ENCODE results near the gene TGFB1.

TGFB1 gene

DNA sequence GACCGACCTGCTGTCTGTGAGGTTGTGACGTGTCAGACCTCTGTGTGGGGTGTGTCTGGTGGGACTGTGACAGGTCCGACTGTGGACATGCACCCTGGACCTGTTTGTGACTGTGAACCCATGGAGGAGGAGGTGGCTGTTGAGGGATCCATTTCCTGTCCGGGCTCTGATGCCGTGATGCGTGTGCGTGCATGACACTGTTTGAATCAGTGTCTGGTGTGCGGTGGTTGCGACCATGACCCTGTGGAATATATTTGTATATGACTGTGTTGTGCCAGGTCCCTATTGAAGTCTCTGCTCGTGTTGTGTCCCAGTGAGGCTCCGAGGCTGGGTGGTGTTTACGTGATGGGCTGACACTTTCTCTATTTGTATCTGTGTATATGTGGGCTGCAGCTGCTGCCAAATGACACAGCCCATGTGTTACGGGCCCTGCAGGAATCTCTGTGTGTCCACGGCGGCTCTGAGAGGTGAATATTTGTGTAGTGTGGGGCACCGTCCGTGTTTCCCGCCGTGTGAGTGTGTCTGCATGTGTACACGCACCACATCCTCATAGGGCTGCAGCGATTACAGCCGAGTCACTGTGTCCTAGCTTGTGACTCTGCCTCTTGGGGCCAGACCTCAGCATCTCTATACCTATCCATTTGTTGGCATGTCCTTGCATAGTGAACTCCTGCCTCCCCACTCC lies 25.4 kb downstream of the TGFB1 start:
- H3K4me3 ChIP-seq (ENCODE audit: low read length): peak overlapping the region; percentile 81
- peaks cover 25% of the 10 kb centered on the region for H3K79me2 ChIP-seq (ENCODE audit: control insufficient read depth, low read length)
- peaks cover 4% of the 10 kb centered on the region; the same call in 1 of the 2 replicates for H4K20me1 ChIP-seq (ENCODE audit: control insufficient read depth, insufficient read depth, low read depth, low read length)
- H3F3A ChIP-seq (ENCODE audit: control insufficient read depth, insufficient read depth): peaks cover 56% of the 10 kb centered on the region
- TF ChIP-seq EZH2phosphoT487 (IDR thresholded peaks at IDR 0.05; ENCODE audit: borderline replicate concordance, low read length): no peak
- TF ChIP-seq, protein P1, sequence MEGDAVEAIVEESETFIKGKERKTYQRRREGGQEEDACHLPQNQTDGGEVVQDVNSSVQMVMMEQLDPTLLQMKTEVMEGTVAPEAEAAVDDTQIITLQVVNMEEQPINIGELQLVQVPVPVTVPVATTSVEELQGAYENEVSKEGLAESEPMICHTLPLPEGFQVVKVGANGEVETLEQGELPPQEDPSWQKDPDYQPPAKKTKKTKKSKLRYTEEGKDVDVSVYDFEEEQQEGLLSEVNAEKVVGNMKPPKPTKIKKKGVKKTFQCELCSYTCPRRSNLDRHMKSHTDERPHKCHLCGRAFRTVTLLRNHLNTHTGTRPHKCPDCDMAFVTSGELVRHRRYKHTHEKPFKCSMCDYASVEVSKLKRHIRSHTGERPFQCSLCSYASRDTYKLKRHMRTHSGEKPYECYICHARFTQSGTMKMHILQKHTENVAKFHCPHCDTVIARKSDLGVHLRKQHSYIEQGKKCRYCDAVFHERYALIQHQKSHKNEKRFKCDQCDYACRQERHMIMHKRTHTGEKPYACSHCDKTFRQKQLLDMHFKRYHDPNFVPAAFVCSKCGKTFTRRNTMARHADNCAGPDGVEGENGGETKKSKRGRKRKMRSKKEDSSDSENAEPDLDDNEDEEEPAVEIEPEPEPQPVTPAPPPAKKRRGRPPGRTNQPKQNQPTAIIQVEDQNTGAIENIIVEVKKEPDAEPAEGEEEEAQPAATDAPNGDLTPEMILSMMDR (IDR thresholded peaks at IDR 0.05; ENCODE audit: low read depth, low read length, poor library complexity, severe bottlenecking): no peak
- no peaks in the 10 kb centered on the region for H3K9me3 ChIP-seq (ENCODE audit: control insufficient read depth, insufficient read depth, low read length)
- peaks cover 62% of the 10 kb centered on the region for H3K36me3 ChIP-seq (ENCODE audit: control insufficient read depth, low read length)
- H3K4me1 ChIP-seq (ENCODE audit: control insufficient read depth, low read length): peaks cover 85% of the 10 kb centered on the region
- peak overlapping the region; percentile 96 for H3K27ac ChIP-seq (ENCODE audit: low read depth, low read length)
- no peaks in the 10 kb centered on the region for H3K27me3 ChIP-seq (ENCODE audit: control insufficient read depth, low read length)
- peak overlapping the region; percentile 99 for H3K4me2 ChIP-seq (ENCODE audit: low read length)
- no peaks in the 10 kb centered on the region for H3K9me2 ChIP-seq (replicated peaks; ENCODE audit: control insufficient read depth, low read length)

DNA sequence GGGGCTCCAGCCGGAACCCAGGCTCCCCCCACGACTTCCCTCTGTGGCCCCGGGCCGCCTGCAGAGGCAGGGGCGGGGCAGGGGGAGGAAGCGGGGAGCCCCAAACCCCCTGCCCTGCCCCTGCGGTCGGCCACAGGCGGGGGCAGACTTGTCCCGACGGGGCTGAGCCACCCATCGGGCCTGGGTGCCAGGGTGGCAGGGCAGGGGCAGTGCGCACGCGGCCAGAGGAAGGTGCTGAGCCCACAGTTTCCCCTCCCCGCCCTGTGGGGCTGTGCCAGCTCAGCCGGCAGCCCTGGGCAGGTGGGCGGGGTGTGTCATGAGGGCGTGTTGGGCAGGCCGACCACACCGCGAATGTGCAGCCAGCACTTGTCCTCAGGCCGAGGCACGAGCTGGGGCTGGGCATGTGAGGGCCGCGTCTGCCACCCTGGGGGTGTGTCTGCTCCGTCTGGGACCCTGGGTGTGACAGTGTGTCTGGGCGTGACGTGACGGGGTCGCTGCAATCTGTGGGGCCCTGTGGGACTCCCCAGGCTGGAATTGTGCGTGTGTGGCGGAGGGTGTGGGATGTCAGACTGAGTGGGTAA lies 26.1 kb downstream of the TGFB1 start:
- H3F3A ChIP-seq (ENCODE audit: control insufficient read depth, insufficient read depth): peaks cover 57% of the 10 kb centered on the region
- peaks cover 60% of the 10 kb centered on the region for H3K36me3 ChIP-seq (ENCODE audit: control insufficient read depth, low read length)
- peak overlapping the region; percentile 99 for H3K4me2 ChIP-seq (ENCODE audit: low read length)
- peak overlapping the region; percentile 96 for H3K27ac ChIP-seq (ENCODE audit: low read depth, low read length)
- no peaks in the 10 kb centered on the region for H3K27me3 ChIP-seq (ENCODE audit: control insufficient read depth, low read length)
- TF ChIP-seq EZH2phosphoT487 (IDR thresholded peaks at IDR 0.05; ENCODE audit: borderline replicate concordance, low read length): no peak
- TF ChIP-seq, protein P1 (IDR thresholded peaks at IDR 0.05; ENCODE audit: low read depth, low read length, poor library complexity, severe bottlenecking): no peak
- no peaks in the 10 kb centered on the region for H3K9me2 ChIP-seq (replicated peaks; ENCODE audit: control insufficient read depth, low read length)
- peaks cover 23% of the 10 kb centered on the region for H3K79me2 ChIP-seq (ENCODE audit: control insufficient read depth, low read length)
- peaks cover 4% of the 10 kb centered on the region; the same call in 1 of the 2 replicates for H4K20me1 ChIP-seq (ENCODE audit: control insufficient read depth, insufficient read depth, low read depth, low read length)
- peak overlapping the region; percentile 81 for H3K4me3 ChIP-seq (ENCODE audit: low read length)
- H3K9me3 ChIP-seq (ENCODE audit: control insufficient read depth, insufficient read depth, low read length): no peaks in the 10 kb centered on the region
- peaks cover 83% of the 10 kb centered on the region for H3K4me1 ChIP-seq (ENCODE audit: control insufficient read depth, low read length)

DNA sequence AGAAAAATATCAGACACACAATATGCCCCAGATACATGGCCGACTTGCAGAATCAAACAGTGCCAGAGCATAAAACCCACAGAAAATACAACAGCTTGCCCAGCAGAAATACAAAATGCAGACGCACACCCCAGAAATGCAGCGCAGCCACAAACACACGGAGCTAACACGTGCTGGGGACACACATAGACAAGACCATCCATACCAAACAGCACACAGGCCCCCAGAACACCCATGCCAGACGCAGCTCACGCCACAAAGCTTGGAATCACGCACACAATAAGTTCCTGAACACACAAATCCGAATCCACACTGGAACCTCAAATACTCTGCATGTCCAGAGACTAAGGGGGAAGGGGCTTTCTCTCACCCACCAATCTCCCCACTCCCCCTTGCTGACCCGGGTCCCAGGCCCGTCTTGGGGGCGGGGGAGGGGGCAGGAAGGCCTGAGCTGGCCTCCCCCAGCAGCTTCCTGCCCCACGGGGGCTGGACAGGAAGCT lies 26.6 kb downstream of the TGFB1 start:
- Histone ChIP-seq H3K36me3 (ENCODE audit: control insufficient read depth, low read length) (peaks cover 60% of the 10 kb centered on the region), H3K79me2 (ENCODE audit: control insufficient read depth, low read length) (peaks cover 20% of the 10 kb centered on the region), H3K27me3 (ENCODE audit: control insufficient read depth, low read length) (no peaks in the 10 kb centered on the region), H4K20me1 (ENCODE audit: control insufficient read depth, insufficient read depth, low read depth, low read length) (peaks cover 4% of the 10 kb centered on the region; the same call in 1 of the 2 replicates), H3K9me2 (replicated peaks; ENCODE audit: control insufficient read depth, low read length) (no peaks in the 10 kb centered on the region), H3K4me1 (ENCODE audit: control insufficient read depth, low read length) (peaks cover 78% of the 10 kb centered on the region), H3F3A (ENCODE audit: control insufficient read depth, insufficient read depth) (peaks cover 55% of the 10 kb centered on the region), H3K9me3 (ENCODE audit: control insufficient read depth, insufficient read depth, low read length) (no peaks in the 10 kb centered on the region), H3K4me2 (ENCODE audit: low read length) (peak overlapping the region; percentile 99), H3K4me3 (ENCODE audit: low read length) (peak overlapping the region; percentile 81), H3K27ac (ENCODE audit: low read depth, low read length) (peak overlapping the region; percentile 96)
- no peak for TF ChIP-seq EZH2phosphoT487 (IDR thresholded peaks at IDR 0.05; ENCODE audit: borderline replicate concordance, low read length)
- TF ChIP-seq, protein P1 (IDR thresholded peaks at IDR 0.05; ENCODE audit: low read depth, low read length, poor library complexity, severe bottlenecking): no peak

Data from DOHH2 (cell line).